Activated CD8-positive, alpha-beta memory T cell treated with anti-CD3 and anti-CD28 coated beads for 48 hours (primary cell): ENCODE data around the gene SYK.

ENCODE experiments used
- DNase-seq, 3 experiments: peaks; one replicate each; pipeline ENCODE4 v3.0.0-alpha.2; 2020; ENCODE audit warnings: low read depth in 2 of 3, low spot score in 2 of 3

The SYK gene

DNA sequence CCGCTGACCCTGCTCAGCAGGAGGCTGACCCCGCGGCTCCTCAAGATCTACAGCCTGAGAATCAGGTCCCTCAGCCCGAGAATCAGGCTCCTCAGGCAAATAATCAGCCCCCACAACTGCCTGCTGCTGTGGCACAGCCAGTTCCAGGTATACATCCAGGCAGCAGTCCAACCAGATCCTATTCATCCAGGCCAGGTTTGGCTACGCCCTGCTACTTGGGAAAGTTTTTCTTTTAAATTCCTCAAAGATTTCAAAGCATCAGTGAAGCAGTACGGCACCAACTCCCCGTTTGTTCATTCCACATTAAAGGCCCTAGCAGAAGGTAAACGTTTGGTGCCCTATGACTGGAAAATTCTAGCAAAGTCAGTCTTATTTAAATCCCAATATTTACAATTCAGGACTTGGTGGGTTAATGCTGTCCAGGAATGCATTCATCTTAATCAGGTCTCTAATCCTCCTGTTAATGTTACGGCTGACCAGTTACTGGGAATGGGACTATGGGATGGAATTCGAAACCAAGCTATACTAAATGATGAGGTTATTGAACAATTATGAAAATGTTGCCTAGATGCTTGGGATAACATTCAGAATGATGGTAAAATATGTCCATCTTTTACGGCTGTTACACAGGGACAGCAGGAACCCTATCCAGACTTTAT, 102.3 kb downstream of the SYK start:
- no peak for DNase-seq

- no peak for DNase-seq
Measured at GRCh38 chr9:90904706-90905478, 103.3 kb downstream of the SYK start.

- DNase-seq = no peak
Measured at GRCh38 chr9:90905822-90906221, 104.2 kb downstream of the SYK start.

DNA sequence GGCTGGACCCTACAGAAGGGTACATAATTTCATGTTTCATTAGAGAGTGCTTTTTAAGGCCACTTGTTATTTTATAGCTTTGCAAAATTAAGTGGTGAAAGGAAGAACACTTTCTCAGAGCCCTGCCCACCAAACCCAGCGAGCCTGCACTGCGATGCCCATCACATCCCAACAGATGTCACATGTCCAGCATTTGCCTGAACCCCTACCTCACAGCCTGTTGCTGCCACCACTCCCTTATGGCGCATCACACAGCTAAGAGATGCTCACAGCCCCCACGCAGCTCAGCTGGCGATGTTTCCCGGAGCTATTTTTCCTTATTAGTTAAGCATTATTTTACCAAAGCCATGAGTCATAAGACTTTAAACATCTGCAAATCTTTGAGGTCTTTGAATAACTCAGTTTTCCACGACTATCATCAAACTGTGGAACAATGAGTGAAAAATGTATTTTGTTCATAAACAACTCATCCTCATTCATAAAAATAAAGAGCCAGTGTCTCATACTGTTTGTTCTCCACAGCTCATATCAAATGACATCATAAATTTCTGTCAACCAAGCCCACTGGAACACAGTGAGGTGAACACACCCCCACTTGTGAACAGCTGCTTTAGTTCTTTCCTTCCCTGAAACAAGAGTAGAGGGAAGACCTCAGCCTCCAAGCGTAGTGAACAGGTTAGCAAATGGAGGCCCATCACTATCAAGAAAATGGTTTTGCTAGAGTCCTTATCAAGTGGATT, 104.9 kb downstream of the SYK start:
- DNase-seq = no peak

DNA sequence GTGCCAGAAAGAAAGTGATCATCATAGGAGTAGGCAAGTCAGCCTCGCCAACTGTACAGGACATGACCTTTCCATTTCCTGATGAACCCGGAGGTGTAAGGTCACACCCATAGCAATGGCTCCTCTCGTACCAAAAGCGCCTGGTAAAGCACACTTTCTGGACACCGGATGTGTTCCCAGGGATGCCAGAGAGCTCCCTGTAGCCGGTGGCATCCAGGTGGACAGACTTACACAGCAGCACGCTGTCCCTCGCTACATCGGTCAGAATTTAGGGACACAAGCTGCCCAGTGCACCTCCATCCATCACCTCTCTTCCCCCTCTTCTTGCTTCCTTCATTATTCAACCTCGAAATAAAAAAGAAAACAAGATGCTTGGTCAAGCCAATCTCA, 105.4 kb downstream of the SYK start:
- no peak for DNase-seq

DNA sequence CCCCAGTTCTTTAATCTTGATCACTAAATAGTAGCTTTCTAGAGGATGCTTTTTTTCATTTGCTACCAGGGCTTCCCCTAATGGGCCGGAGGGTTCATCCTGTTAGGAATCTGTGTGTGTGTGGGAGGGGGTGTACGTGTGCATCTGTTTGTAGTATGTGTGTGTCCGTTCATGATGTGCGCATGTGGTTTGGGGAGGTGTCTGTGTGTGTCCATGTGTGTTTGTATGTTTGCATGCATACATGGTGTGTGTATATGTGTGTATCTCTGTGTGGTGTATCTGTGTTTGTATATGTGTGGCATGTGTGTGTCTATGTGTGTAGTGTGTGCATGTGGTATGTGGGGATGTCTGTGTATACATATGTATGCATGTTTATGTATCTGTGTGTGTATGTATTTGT, 106.2 kb downstream of the SYK start:
- DNase-seq = no peak

DNA sequence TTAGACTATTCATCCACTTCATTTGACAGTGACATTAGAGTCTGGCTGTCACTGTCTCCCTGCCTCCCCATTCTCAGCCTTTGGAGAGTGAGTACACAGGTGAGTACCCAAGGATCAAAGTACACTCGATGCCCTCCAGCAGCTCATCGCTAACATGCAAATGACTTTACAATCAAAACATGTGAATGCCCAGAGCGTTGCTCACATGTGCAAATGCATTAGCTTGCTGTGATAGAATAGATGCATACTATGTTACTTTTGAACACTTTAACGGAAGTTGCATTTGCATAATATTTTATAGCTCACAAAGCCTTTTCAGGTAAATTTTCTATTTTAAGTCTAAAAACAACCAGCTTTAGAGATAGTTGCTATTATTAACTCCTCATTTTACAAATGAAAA, 107.6 kb downstream of the SYK start:
- DNase-seq = no peak

- DNase-seq = no peak
Measured at GRCh38 chr9:90909747-90910283, 108.2 kb downstream of the SYK start.

DNA sequence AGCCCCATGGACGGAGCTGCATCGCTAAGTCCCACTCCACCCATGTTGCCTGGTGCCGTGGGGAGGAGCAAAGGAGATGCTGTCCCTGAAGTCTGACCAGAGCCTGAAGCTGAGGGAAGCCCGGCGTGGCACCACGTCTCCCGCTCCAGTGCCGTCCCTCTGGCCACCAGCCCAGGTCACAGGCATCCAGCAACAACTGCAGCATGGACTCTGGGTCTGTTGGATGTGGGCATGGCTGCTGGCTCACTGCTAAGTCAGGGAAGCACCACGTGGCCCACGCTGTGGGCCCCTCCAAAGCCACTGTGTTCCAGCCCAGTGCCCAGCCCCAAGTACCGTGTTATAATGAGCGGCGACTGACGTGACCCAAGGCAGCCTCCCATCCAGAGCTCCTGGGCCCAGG, 112.6 kb downstream of the SYK start:
- no peak for DNase-seq

- peak; percentile 36 to 50 (median 46) for DNase-seq
Measured at GRCh38 chr9:90914868-90915483, 113.4 kb downstream of the SYK start.

DNA sequence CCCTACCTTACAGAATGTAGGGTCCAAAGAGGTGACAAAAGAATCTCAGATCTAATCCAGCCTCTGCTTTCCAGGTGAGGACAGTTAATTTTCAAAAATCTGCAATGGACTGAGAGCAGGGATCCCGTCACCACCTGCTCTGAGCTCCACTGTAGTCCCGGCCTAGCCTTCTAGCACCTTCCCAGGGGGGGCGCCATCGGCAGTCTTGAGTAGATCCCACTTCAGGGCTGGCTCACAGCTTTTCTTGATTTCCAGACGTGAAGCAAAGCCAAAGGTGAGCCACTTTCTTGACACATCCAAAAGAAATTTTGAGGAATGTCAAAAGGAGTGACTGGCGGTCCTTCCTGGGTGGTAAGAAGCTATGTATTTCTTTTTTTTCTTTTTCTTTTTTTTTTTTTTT, 114.1 kb downstream of the SYK start:
- DNase-seq = peak in 1 of 3 experiments; percentile 18

DNA sequence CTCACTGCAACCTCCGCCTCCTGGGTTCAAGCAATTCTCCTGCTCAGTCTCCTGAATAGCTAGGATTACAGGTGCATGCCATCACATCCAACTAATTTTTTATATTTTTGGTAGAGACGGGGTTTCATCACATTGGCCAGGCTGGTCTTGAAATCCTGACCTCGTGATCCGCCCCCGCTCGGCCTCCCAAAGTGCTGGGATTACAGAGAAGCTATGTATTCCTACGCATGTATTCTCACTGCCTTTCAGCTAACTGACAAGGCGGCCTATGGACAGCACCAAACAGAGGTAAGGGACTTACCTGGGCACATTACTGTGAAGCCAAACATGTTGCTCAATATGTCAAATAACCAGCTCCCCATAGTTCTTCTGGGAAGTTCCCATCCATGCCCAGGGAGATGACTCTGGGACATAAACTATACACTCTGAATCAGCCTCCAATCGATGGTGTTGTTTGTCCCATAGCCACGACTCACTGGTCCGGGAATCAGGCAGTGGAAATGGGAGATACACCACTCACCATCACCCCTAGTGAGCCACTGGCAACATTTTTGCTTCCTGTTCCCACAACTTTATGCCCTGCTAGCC, 114.6 kb downstream of the SYK start:
- DNase-seq = no peak

- DNase-seq = no peak
Measured at GRCh38 chr9:90919883-90920282, 118.3 kb downstream of the SYK start.

DNA sequence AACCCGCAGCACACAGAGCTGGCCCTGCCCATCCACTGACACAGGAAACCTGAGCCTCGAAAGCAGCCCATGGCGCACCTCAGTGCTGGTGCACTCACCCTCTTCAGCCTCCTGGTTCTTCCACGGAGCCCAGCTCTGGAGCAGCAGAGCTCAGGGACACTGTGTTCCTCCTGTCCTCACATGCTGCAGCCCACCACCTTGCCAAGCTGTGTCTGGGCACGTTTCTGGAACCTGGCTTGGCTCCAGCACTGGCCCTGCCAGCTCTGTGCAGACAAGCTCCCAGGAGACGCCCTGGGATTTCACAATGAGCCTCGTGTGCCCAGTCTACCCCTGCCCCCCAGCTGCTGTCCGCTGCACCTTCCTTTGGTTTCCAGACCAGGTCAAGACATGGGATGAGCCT, 119.5 kb downstream of the SYK start:
- no peak for DNase-seq

GRCh38 chr9:90921969-90922368, 120.3 kb downstream of the SYK start:
- no peak for DNase-seq

DNA sequence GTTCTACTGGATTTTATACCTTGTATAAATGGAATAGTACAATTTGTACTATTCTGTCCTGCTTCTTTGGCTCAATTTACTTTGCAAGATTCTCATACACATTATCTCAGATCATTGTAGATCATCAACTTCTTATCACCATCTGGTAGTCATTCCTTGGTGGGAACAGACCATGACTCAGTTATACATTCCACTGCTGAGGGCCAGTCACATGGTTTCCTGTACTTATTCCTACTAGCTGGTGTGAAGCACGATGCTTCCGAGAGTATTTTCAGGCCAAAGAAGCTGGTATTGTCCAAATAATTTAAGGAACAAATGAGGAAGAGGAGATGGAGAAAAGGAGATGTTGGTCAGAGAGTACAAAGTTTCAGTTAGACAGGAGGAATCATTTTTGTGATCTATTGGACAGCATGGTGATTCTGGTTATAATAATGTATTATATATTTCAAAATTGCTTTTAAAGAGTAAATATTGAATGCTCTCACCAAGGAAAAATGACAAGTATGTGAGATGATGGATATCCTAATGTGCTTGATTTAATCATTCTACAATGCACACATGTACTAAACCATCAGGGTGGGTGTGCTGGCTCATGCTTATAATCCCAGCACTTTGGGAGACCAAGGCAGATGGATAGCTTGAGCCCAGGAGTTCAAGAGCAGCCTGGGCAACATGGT, 124.1 kb downstream of the SYK start:
- DNase-seq = no peak

- no peak for DNase-seq
Measured at GRCh38 chr9:90926936-90927335, 125.3 kb downstream of the SYK start.

DNA sequence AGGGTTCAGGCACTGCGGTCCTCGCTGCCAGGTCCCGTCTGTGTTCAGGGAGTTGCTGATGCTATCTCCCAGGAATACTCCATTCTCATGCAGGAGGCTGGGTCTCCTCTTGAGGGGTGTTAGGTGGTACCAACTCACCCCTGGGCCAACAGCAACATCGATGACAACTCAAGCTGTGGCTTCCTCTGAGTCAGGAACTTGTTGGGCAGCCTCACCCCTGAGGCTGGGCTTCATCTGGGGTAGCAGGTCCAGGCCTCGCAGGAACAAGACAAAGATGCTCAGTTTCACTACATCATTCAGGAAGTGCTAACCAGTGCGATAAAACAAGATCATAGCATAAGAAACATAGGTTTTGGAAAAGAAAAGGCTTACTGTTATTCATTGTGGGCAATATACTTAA, 125.9 kb downstream of the SYK start:
- DNase-seq = no peak

GRCh38 chr9:90929626-90930025, 128.0 kb downstream of the SYK start:
- no peak for DNase-seq

DNA sequence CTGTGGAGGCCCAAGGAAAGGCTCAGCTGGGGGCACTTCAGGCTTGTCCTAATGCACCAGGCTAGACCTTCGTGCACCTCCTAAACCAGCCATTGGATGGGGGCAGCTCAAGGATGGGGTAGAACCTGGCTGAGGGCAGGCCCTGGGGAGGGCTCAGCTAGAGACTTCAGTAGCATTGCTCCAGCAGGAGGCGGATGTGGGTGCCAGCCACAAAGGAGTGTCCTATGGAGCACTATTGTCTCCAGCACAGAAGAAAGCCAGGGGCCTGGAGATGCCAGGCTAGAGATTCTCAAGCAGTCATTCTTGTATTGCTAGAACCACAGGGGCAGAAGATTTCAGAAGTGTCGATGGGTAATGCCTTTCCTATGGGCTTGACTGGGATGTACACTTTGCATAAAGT, 131.8 kb downstream of the SYK start:
- no peak for DNase-seq

- no peak for DNase-seq
Measured at GRCh38 chr9:90939351-90939750, 137.7 kb downstream of the SYK start.
